A673 (cell line): ENCODE data around the gene GATB.

Experiments used
- EZH2 ChIP-seq: fragments of 200-600 bp; sonication (generic); IDR thresholded peaks from 2 replicates; pipeline ENCODE4 v1.6.1; 2017; ENCODE audit warnings: borderline replicate concordance, low read depth, mild to moderate bottlenecking, mixed read lengths, antibody characterized with exemption, low read length; ENCODE audit not compliant: poor library complexity, severe bottlenecking
- TF ChIP-seq, protein P1 (sequence below): fragments of 300-800, 200-600 bp; sonication (generic); conservative IDR thresholded peaks from 2 replicates; pipeline ENCODE4 v1.5.1; 2017; ENCODE audit warnings: low read depth, mild to moderate bottlenecking, antibody characterized with exemption, low read length, moderate library complexity, mixed read lengths

DNA sequence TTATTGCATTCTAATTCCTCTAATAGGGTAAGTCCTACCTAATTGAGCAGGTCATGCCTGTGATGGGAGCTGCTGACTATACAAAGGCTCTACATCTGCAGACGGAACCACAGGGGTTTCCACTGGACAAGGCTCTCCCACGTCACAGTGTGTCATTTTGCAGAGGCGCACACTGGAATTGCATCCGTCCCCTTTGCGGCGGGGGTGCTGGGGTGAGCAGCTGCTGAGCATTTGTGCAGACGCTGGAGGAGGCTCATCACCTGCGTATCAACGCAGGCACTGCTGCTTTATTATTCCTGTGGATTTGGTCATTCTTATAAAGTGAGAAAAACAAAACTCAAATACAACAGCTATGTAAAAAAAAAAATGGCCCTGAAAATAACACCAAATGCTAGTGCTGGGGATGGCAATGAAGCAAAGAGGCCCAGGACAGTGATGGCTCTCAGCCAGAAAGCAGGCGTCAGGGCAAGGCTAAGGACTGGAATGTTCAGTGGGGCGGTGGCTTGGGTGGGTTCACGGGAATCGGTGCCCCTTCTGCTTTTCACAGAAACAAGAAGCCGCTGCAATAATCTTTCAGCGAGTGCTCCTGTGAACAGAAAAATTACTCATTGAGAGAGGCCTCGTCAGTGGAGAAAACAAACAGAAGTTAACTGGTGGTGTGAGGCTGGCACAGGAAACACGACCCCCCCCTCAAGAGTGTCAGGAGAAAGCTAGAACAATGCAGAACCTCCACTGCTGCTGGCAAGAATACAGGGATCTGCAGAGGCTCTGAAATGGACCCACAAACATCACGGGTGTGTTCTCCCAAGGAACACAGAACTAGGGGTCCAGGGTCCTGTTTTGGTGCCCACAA is 67.8 kb downstream of the GATB start:
- TF ChIP-seq, protein P1, sequence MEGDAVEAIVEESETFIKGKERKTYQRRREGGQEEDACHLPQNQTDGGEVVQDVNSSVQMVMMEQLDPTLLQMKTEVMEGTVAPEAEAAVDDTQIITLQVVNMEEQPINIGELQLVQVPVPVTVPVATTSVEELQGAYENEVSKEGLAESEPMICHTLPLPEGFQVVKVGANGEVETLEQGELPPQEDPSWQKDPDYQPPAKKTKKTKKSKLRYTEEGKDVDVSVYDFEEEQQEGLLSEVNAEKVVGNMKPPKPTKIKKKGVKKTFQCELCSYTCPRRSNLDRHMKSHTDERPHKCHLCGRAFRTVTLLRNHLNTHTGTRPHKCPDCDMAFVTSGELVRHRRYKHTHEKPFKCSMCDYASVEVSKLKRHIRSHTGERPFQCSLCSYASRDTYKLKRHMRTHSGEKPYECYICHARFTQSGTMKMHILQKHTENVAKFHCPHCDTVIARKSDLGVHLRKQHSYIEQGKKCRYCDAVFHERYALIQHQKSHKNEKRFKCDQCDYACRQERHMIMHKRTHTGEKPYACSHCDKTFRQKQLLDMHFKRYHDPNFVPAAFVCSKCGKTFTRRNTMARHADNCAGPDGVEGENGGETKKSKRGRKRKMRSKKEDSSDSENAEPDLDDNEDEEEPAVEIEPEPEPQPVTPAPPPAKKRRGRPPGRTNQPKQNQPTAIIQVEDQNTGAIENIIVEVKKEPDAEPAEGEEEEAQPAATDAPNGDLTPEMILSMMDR: no peak
- TF ChIP-seq EZH2: no peak
